GM23248 (cell line): ENCODE measurements around the gene KCNJ9. TPM values are rescaled to one million over a fixed set of nuclear protein-coding genes. Genes with fewer than 3 reads are reported as not detected.

Experiments used
- DNase-seq: peaks from one replicate; pipeline ENCODE4 v3.0.0-alpha.2; 2015
- H2AFZ ChIP-seq: fragments of 200-600 bp; sonication (generic); 2 replicates; pipeline ENCODE4 v1.6.1; 2016; ENCODE audit warnings: antibody characterized with exemption
- H3F3A ChIP-seq: fragments of 200-600 bp; sonication (generic); 2 replicates; pipeline ENCODE4 v1.6.1; 2016; ENCODE audit warnings: mild to moderate bottlenecking, antibody characterized with exemption, mixed run types; ENCODE audit not compliant: insufficient read depth
- H3K27ac ChIP-seq: fragments of 200-600 bp; sonication (generic); 2 replicates; pipeline ENCODE4 v1.5.1; 2016; ENCODE audit warnings: mild to moderate bottlenecking
- H3K27me3 ChIP-seq: fragments of 200-600 bp; sonication (generic); replicated peaks from 2 replicates; pipeline ENCODE4 v1.6.1; 2016; ENCODE audit warnings: mild to moderate bottlenecking; ENCODE audit not compliant: insufficient read depth
- H3K36me3 ChIP-seq: fragments of 200-600 bp; sonication (generic); 2 replicates; pipeline ENCODE4 v1.6.1; 2016; ENCODE audit warnings: low read depth, mild to moderate bottlenecking
- H3K4me1 ChIP-seq: fragments of 200-600 bp; sonication (generic); 2 replicates; pipeline ENCODE4 v1.6.1; 2016; ENCODE audit warnings: mild to moderate bottlenecking; ENCODE audit not compliant: insufficient read depth
- H3K4me2 ChIP-seq: fragments of 200-600 bp; sonication (generic); one replicate; pipeline ENCODE4 v1.6.1; 2016; ENCODE audit warnings: mild to moderate bottlenecking; ENCODE audit not compliant: unreplicated experiment
- H3K4me3 ChIP-seq: fragments of 200-600 bp; sonication (generic); 2 replicates; pipeline ENCODE4 v1.5.1; 2016; ENCODE audit warnings: mild to moderate bottlenecking
- H3K79me2 ChIP-seq: fragments of 200-600 bp; sonication (generic); 2 replicates; pipeline ENCODE4 v1.6.1; 2016; ENCODE audit warnings: mild to moderate bottlenecking; ENCODE audit not compliant: insufficient read depth
- H3K9ac ChIP-seq: fragments of 200-600 bp; sonication (generic); 2 replicates; pipeline ENCODE4 v1.6.1; 2016; ENCODE audit warnings: mild to moderate bottlenecking
- H3K9me2 ChIP-seq: fragments of 200-600 bp; sonication (generic); 2 replicates; pipeline ENCODE4 v1.6.1; 2016; ENCODE audit warnings: mixed run types, mild to moderate bottlenecking, moderate library complexity; ENCODE audit not compliant: insufficient read depth
- H3K9me3 ChIP-seq: fragments of 200-600 bp; sonication (generic); one replicate; pipeline ENCODE4 v1.6.1; 2017; ENCODE audit warnings: low read depth
- H4K20me1 ChIP-seq: fragments of 200-600 bp; sonication (generic); 2 replicates; pipeline ENCODE4 v1.6.0; 2016; ENCODE audit not compliant: insufficient read depth
- EZH2 ChIP-seq: fragments of 200-600 bp; sonication (generic); IDR thresholded peaks from 2 replicates; pipeline ENCODE4 v1.6.1; 2018; ENCODE audit warnings: antibody characterized with exemption, mild to moderate bottlenecking; ENCODE audit not compliant: insufficient read depth, poor library complexity, severe bottlenecking
- EZH2phosphoT487 ChIP-seq: fragments of 200-600 bp; sonication (generic); IDR thresholded peaks from 2 replicates; pipeline ENCODE4 v1.6.1; 2018; ENCODE audit warnings: antibody characterized with exemption, moderate library complexity, mild to moderate bottlenecking, low read depth; ENCODE audit not compliant: insufficient read depth
- WGBS, 2 experiments: methylation state at CpG; one replicate each; pipeline ENCODE4 v1.1.6; 2015 to 2017; ENCODE audit warnings: low lambda C conversion rate in 2 of 2, low coverage in 1 of 2; ENCODE audit errors: missing lambda C conversion rate in 2 of 2; 5-methylcytosine and 5-hydroxymethylcytosine counted together
- in situ Hi-C: fragments of 300-500 bp; cut with MboI; formaldehyde crosslinking; loops from 2 replicates; pipeline ENCODE4 v1.15.0; 2020
- polyA plus RNA-seq: library from polyadenylated mRNA; unstranded; fragments of >200 nt; fragmentation: Nextera tagmentation; extraction: Ambion mirVana; gene quantifications from 2 replicates; pipeline ENCODE4 v1.2.1, GENCODE V29; 2016
- total RNA-seq: library from RNA; depleted of rRNA; stranded (reverse); fragments of >200 nt; shearing (Covaris generic); gene quantifications from 2 replicates; pipeline ENCODE4 v1.2.3, GENCODE V29; 2014

The KCNJ9 gene
- total and polyA plus RNA-seq, 2 experiments from 2014 or later = not detected

DNA sequence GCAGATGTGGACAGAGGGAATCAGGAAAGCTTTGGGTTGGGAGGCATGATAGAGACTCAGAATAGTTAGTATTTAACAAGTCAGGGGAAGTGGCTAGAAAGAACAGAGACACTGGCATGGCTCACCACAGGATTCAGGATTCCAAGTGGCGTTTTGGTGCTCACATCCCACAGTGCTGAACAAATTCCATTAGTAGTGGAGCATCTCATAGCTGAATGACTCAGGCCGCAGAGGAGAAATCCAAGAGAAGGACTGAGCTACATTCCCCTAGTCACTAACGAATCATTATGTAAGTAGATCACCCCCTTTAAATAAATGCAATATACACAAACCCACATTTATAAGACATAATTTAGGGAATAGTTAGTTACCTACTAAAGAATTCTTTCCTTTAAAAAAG is 5.0 kb upstream of the KCNJ9 start:
- peaks cover 36% of the 10 kb centered on the region for H3K27me3 ChIP-seq
- WGBS, 2 experiments = 63 to 70% methylated on average over 3 of the region's 3 CpGs
- H3K9me3 ChIP-seq = no peaks in the 10 kb centered on the region
- H3K4me3 ChIP-seq = no peak overlapping the region
- H3K36me3 ChIP-seq = no peaks in the 10 kb centered on the region
- no peak overlapping the region for H2AFZ ChIP-seq
- H4K20me1 ChIP-seq = no peaks in the 10 kb centered on the region
- no peak overlapping the region for H3K27ac ChIP-seq
- TF ChIP-seq EZH2 (no peak), EZH2phosphoT487 (no peak)
- peak; percentile 29 for DNase-seq
- H3K79me2 ChIP-seq = no peaks in the 10 kb centered on the region
- in situ Hi-C loops = no loop called here
- H3K9me2 ChIP-seq = no peaks in the 10 kb centered on the region
- no peaks in the 10 kb centered on the region for H3F3A ChIP-seq
- H3K4me2 ChIP-seq = no peak overlapping the region
- no peak overlapping the region for H3K9ac ChIP-seq
- H3K4me1 ChIP-seq = no peaks in the 10 kb centered on the region

GRCh38 chr1:160077486-160077885 is 3.9 kb upstream of the KCNJ9 start:
- Histone ChIP-seq H3K9ac (no peak overlapping the region), H3K9me3 (no peaks in the 10 kb centered on the region), H4K20me1 (no peaks in the 10 kb centered on the region), H3K27ac (no peak overlapping the region), H3K4me2 (no peak overlapping the region), H2AFZ (no peak overlapping the region), H3K9me2 (no peaks in the 10 kb centered on the region), H3K36me3 (no peaks in the 10 kb centered on the region), H3F3A (no peaks in the 10 kb centered on the region), H3K4me3 (no peak overlapping the region), H3K27me3 (peaks cover 47% of the 10 kb centered on the region), H3K4me1 (no peaks in the 10 kb centered on the region), H3K79me2 (no peaks in the 10 kb centered on the region)
- no peak for DNase-seq
- TF ChIP-seq EZH2 = no peak
- TF ChIP-seq EZH2phosphoT487 = no peak
- in situ Hi-C loops = no loop called here

- Histone ChIP-seq H3K27ac (no peak overlapping the region), H3K4me3 (no peak overlapping the region), H3K79me2 (no peaks in the 10 kb centered on the region), H3K9me3 (no peaks in the 10 kb centered on the region), H2AFZ (no peak overlapping the region), H4K20me1 (no peaks in the 10 kb centered on the region), H3K36me3 (no peaks in the 10 kb centered on the region), H3K9ac (no peak overlapping the region), H3K27me3 (peaks cover 54% of the 10 kb centered on the region), H3F3A (no peaks in the 10 kb centered on the region), H3K9me2 (no peaks in the 10 kb centered on the region), H3K4me2 (no peak overlapping the region), H3K4me1 (no peaks in the 10 kb centered on the region)
- 18 to 19% methylated on average over 8 of the region's 8 CpGs for WGBS, 2 experiments
- in situ Hi-C loops = no loop called here
- DNase-seq = peak; percentile 63
- TF ChIP-seq EZH2 (no peak), EZH2phosphoT487 (no peak)
Measured at GRCh38 chr1:160078512-160079195, 2.7 kb upstream of the KCNJ9 start.

DNA sequence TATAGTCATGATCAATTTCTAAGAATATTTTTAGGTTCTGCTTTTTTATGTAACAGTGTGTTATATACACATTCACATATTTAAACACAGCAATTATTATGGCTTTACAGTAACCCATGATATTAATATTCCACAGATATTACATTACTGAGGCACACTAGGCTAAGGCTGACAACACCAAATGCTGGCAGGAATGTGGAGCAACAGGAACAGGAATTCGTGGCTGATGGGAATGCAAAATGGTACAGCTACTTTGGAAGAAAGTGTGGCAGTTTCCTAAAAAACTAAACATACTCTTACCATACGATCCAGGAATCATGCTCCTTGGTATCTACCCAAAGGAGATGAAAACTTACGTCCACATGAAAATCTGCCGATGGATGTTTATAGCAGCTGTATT is 1.9 kb upstream of the KCNJ9 start:
- in situ Hi-C loops = no loop called here
- no peaks in the 10 kb centered on the region for H3K9me3 ChIP-seq
- no peaks in the 10 kb centered on the region for H3K4me1 ChIP-seq
- no peak for DNase-seq
- no peak overlapping the region for H3K4me2 ChIP-seq
- H3K79me2 ChIP-seq = no peaks in the 10 kb centered on the region
- H3K27me3 ChIP-seq = peaks cover 56% of the 10 kb centered on the region
- no peaks in the 10 kb centered on the region for H4K20me1 ChIP-seq
- no peak overlapping the region for H2AFZ ChIP-seq
- TF ChIP-seq EZH2phosphoT487 (no peak), EZH2 (no peak)
- no peaks in the 10 kb centered on the region for H3K9me2 ChIP-seq
- H3F3A ChIP-seq = no peaks in the 10 kb centered on the region
- no peak overlapping the region for H3K9ac ChIP-seq
- H3K4me3 ChIP-seq = no peak overlapping the region
- H3K36me3 ChIP-seq = no peaks in the 10 kb centered on the region
- H3K27ac ChIP-seq = no peak overlapping the region
- 55 to 57% methylated on average over 4 of the region's 4 CpGs for WGBS, 2 experiments
